ENCODE data around the gene MUC6. TPM values are rescaled to one million over a fixed set of nuclear protein-coding genes. Genes with fewer than 3 reads are reported as not detected.

The MUC6 gene
- total RNA-seq, 4 donors from 2014 or later, result not detected

- Histone ChIP-seq H3K4me1 (peaks cover 5 to 28% (median 16%) of the 10 kb centered on the region in 4 donors), H3K9me3 (no peaks in the 10 kb centered on the region), H3K4me3 (no peak overlapping the region), H3K27me3 (no peaks in the 10 kb centered on the region), H3K27ac (replicated peaks in 1 of 4) (no peak overlapping the region), H3K36me3 (peaks cover 24 to 64% (median 59%) of the 10 kb centered on the region in 4 donors)
- 86% methylated on average over 9 of the region's 9 CpGs for whole genome bisulfite sequencing
- intact Hi-C loops (cut with DNase I), result no loop called here
- TF ChIP-seq EP300 (IDR thresholded peaks at IDR 0.05) (no peak), POLR2AphosphoS5 (IDR thresholded peaks at IDR 0.05) (no peak), CTCF (IDR thresholded peaks at IDR 0.05) (no peak), POLR2A (IDR thresholded peaks at IDR 0.05; ENCODE audit: low read depth) (no peak)
- no peak for DNase-seq (ENCODE audit: extremely low spot score)
These were observed 66.8 kb downstream of the MUC6 start for GRCh38 chr11:969651-970205.

GRCh38 chr11:968822-969221 lies 67.7 kb downstream of the MUC6 start:
- Histone ChIP-seq H3K27ac (replicated peaks in 1 of 4) (no peak overlapping the region), H3K4me3 (no peak overlapping the region), H3K4me1 (peaks cover 5 to 28% (median 16%) of the 10 kb centered on the region in 4 donors), H3K36me3 (peaks cover 20 to 64% (median 59%) of the 10 kb centered on the region in 4 donors), H3K9me3 (no peaks in the 10 kb centered on the region), H3K27me3 (no peaks in the 10 kb centered on the region)
- no peak for TF ChIP-seq EP300 (IDR thresholded peaks at IDR 0.05)
- TF ChIP-seq CTCF (IDR thresholded peaks at IDR 0.05), result no peak
- TF ChIP-seq POLR2A (IDR thresholded peaks at IDR 0.05; ENCODE audit: low read depth), result no peak
- no peak for TF ChIP-seq POLR2AphosphoS5 (IDR thresholded peaks at IDR 0.05)
- DNase-seq (ENCODE audit: extremely low spot score), result no peak
- intact Hi-C loops (cut with DNase I), result no loop called here
- 86% methylated on average over 8 of the region's 14 CpGs for WGBS

- Histone ChIP-seq H3K27ac (replicated peaks in 1 of 4) (no peak overlapping the region), H3K27me3 (no peaks in the 10 kb centered on the region), H3K9me3 (no peaks in the 10 kb centered on the region), H3K36me3 (peaks cover 14 to 64% (median 59%) of the 10 kb centered on the region in 4 donors), H3K4me3 (no peak overlapping the region), H3K4me1 (peaks cover 5 to 28% (median 16%) of the 10 kb centered on the region in 4 donors)
- TF ChIP-seq POLR2A (IDR thresholded peaks at IDR 0.05; ENCODE audit: low read depth) (no peak), POLR2AphosphoS5 (IDR thresholded peaks at IDR 0.05) (no peak), EP300 (IDR thresholded peaks at IDR 0.05) (no peak), CTCF (IDR thresholded peaks at IDR 0.05) (no peak)
- no peak for DNase-seq (ENCODE audit: extremely low spot score)
- WGBS, result 74% methylated on average over 21 of the region's 31 CpGs
- intact Hi-C loops (cut with DNase I), result no loop called here
These were observed 68.3 kb downstream of the MUC6 start for GRCh38 chr11:967995-968751.

- Histone ChIP-seq H3K27me3 (no peaks in the 10 kb centered on the region), H3K9me3 (no peaks in the 10 kb centered on the region), H3K4me3 (no peak overlapping the region), H3K36me3 (peaks cover 9 to 63% (median 57%) of the 10 kb centered on the region in 4 donors), H3K27ac (replicated peaks in 1 of 4) (no peak overlapping the region), H3K4me1 (peaks cover 5 to 28% (median 16%) of the 10 kb centered on the region in 4 donors)
- no peak for TF ChIP-seq CTCF (IDR thresholded peaks at IDR 0.05)
- TF ChIP-seq POLR2A (IDR thresholded peaks at IDR 0.05; ENCODE audit: low read depth), result no peak
- TF ChIP-seq EP300 (IDR thresholded peaks at IDR 0.05), result no peak
- TF ChIP-seq POLR2AphosphoS5 (IDR thresholded peaks at IDR 0.05), result no peak
- intact Hi-C loops (cut with DNase I), result no loop called here
- DNase-seq (ENCODE audit: extremely low spot score), result no peak
- 90% methylated on average over 13 of the region's 13 CpGs for WGBS
These were observed 71.2 kb downstream of the MUC6 start for GRCh38 chr11:965206-965775.
